Measurements from ENCODE around the gene SLCO4A1.

Gene SLCO4A1

GRCh38 chr20:62650551-62651284, 8.4 kb downstream of the SLCO4A1 start:
- no peak for DNase-seq

GRCh38 chr20:62651285-62652021, 9.2 kb downstream of the SLCO4A1 start:
- DNase-seq = peak in 1 of 56 donors; percentile 22

- peak in 43 of 56 donors; percentile 11 to 84 (median 49) for DNase-seq
Measured at GRCh38 chr20:62652041-62652893, 10.0 kb downstream of the SLCO4A1 start.

- no peak for DNase-seq
Measured at GRCh38 chr20:62652894-62653305, 10.6 kb downstream of the SLCO4A1 start.

- no peak for DNase-seq
Measured at GRCh38 chr20:62653373-62653772, 11.1 kb downstream of the SLCO4A1 start.

DNA sequence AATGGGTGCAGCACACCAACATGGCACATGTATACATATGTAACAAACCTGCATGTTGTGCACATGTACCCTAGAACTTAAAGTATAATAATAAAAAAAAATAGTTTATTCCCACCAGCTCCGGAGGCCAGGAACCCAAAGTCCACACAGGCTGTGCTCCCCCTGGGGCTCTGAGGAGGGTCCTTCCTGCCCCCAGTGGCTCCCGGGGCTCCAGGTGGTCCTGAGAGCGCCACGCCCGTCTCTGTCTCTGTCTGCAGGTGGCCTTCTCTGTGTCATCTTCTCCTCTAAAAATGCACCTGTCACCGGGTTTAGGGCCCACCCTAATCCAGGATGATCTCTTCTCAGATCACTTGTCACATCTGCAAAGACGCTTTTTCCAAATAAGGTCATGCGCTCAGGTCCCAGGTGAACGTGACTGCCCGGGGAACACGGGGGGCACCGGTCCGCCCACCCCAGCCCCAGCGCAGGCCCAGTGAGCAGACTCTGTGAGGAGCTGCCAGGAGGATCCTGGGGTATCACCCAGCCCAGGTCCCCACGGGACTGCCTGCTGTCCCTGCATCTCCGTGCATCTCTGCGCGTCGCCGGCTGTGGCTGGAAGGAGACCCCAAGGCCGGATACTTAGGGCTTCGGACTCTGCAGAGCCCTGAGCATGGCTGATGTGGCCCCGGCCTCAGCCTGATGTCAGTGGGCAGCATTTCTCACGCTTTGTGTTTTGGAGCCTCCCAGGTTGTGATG, 11.8 kb downstream of the SLCO4A1 start:
- DNase-seq = no peak

DNA sequence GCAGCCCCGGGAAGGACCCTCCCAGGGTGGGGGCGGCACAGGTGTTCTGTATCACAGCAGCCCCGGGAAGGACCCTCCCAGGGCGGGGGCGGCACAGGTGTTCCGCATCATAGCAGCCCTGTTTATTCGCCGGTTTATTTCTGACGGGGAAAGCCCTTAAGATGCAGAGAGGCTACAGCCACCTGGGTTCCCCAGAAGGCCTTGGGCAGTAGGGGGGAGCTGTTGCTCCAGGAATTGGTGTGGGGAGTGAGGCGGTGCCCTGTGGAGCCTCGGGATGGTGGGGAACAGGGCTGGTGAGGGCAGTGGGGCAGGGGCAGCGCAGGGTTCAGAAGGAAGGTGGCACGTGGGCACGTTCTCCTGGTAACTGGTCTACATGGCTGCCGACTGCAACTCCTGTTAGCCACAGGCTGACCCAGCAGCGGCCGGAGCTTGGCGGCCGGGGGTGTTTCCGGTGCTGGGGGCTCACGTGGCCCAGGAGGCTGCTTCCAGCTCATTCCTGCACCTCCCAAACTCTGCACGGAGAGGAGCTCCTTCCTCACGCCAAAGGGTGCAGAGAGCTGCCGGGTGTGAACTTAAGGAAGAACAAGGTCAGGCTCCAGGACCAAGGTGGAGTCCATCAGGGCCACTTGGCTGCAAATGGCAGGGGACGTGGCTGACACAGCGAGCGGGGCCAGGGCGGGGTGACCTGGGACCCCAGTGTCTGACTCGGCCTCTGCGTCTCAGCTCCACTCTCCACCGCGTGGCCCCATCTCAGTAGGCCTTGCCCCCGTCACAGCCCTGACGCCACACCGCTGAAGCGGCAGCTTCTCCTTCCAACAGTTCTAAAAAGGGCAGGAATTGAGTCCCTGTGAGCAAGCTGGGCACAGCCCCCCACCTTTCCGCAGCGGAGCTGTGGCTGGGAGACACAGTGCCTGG, 13.2 kb downstream of the SLCO4A1 start:
- DNase-seq = no peak

DNA sequence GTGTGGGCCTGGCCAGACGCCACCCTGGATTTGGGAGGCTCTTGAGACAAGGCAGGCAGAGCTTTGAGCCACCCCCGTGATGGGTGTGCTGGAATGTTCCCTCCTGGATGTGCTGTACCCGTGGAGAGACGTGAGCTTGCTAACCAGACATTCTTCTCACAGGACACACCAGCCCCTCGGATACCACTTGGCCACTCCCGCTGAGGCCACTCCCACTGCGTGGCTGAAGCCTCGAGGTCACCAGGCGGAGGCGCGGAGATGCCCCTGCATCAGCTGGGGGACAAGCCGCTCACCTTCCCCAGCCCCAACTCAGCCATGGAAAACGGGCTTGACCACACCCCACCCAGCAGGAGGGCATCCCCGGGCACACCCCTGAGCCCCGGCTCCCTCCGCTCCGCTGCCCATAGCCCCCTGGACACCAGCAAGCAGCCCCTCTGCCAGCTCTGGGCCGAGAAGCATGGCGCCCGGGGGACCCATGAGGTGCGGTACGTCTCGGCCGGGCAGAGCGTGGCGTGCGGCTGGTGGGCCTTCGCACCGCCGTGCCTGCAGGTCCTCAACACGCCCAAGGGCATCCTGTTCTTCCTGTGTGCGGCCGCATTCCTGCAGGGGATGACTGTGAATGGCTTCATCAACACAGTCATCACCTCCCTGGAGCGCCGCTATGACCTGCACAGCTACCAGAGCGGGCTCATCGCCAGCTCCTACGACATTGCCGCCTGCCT, 14.1 kb downstream of the SLCO4A1 start:
- no peak for DNase-seq

GRCh38 chr20:62656919-62657588, 14.8 kb downstream of the SLCO4A1 start:
- no peak for DNase-seq

- DNase-seq = no peak
Measured at GRCh38 chr20:62657589-62657942, 15.3 kb downstream of the SLCO4A1 start.

GRCh38 chr20:62657956-62658355, 15.7 kb downstream of the SLCO4A1 start:
- DNase-seq = no peak

DNA sequence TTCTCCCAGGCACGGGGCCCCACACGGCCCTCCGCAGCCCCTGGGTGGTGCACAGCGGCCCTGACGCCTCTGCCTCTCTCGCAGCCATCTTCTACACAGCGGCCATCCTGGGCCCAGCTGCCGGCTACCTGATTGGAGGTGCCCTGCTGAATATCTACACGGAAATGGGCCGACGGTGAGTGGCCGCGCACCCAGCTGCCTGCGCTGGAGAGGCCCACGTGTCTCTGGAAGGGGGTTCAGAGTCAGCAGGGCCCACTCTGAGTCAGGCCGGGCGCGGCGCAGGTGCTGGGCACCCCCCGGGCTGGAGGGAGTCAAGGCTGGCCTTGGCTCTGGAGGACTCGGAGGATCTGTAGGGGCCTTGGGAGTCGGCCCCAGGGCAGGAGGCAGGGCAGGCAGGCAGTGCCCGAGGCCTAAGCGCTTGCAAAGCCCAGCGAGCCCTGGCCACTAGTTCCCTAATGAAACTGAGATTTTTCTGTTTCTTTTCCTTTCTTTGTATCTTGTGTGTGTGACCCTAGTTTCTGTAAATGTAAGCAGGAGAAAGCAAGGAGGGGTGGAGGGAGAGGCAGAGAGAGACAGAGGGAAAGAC, 16.4 kb downstream of the SLCO4A1 start:
- no peak for DNase-seq

- no peak for DNase-seq
Measured at GRCh38 chr20:62659488-62660239, 17.4 kb downstream of the SLCO4A1 start.

DNA sequence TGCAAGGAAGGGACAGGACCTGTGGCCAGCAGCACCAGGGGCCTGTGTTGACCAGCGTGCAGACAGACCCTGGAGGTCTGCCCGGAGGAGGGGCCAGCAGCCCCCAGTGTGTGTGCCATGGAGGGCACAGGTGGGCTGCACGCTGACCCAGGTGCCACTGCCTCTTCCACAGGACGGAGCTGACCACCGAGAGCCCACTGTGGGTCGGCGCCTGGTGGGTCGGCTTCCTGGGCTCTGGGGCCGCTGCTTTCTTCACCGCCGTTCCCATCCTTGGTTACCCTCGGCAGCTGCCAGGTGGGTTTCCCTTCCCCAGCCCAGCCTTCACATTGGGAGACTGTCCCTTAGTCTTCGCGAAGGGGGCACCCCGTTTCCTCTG, 17.9 kb downstream of the SLCO4A1 start:
- DNase-seq = no peak

DNA sequence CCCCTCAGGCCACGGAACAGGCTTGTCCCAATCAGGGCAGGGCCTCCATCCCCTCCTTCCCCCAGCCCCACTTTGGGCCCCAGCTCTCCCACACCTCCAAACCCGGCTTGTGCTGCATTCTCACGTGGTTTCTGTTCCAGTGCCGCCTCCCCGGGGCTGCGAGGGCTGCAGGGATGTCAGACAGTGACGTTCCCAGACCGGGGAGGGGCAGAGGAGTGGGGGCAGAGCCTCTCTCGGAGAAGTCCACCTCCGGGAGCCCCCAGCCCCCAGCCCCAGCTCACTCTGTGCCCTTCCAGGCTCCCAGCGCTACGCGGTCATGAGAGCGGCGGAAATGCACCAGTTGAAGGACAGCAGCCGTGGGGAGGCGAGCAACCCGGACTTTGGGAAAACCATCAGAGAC, 18.5 kb downstream of the SLCO4A1 start:
- DNase-seq = no peak

DNA sequence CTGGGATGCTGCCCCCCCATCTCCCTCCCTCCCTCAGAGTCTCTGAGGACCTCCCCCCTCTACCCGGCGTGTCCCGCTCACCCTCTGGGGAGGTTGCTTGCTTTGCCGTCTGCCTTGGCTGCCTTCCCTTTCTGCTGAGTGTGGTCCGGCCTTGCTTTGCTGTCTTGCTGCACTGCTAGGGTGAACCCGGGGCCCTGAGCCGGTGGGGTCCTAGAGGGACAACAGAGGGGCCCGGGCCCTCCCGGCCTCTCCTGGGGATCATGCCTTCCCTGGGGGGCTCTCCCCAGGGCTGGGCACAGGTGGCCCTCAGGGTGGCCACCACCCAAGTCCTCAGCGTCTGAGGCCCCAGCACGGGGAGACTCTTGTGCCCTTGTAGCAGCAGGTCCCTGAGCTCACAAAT, 19.3 kb downstream of the SLCO4A1 start:
- DNase-seq = no peak

DNA sequence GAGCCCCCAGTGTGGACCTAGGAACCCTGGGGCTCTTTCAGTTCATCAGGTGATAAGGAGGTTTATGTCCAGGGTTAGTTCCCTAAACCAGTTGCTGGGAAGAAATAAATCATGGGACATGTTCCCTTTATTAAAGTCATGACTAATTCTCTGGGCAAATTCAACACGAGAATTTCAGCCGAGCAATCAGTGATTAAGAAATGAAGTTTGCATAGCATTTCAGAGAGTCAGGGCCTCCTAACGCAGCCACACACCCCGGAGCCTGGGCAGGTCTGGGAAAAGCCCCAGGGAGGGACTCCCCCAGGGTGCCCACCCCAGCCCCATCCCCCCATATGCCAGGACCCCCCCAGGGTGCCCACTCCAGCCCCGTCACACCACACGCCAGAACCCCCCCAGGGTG, 20.1 kb downstream of the SLCO4A1 start:
- no peak for DNase-seq
